K562 (cell line): Measurements from ENCODE around the gene PPIH. TPM values are rescaled to one million over a fixed set of nuclear protein-coding genes. Genes with fewer than 3 reads are reported as not detected.

ENCODE experiments used
- CSDE1 ChIP-seq, 2 experiments: fragments of 450-650 bp; IDR thresholded peaks; 2 replicates each; pipeline ENCODE4 v1.6.1; 2016; ENCODE audit warnings: mild to moderate bottlenecking in 1 of 2
- ETV5 ChIP-seq: sonication (generic); formaldehyde crosslinking; IDR thresholded peaks from 2 replicates; pipeline ENCODE4 v1.4.0; 2020; ENCODE audit warnings: low read depth, mild to moderate bottlenecking, missing genetic modification reagents
- GABPB1 ChIP-seq: sonication (generic); formaldehyde crosslinking; IDR thresholded peaks from 2 replicates; pipeline ENCODE4 v1.8.0; 2022; ENCODE audit warnings: mild to moderate bottlenecking, missing genetic modification reagents
- GABPB2 ChIP-seq: fragments of 250-450 bp; sonication (Bioruptor Pico); conservative IDR thresholded peaks from 2 replicates; pipeline ENCODE4 v1.5.1; 2021; ENCODE audit warnings: mild to moderate bottlenecking
- KAT2B ChIP-seq: IDR thresholded peaks from one replicate; pipeline ENCODE4 v1.6.1; 2012; ENCODE audit warnings: low read depth, mild to moderate bottlenecking, control low read depth, inconsistent platforms, low read length, moderate library complexity
- MAZ ChIP-seq, 2 experiments: fragments of 450-650 bp in 1 of 2; sonication (generic) in 1 of 2; formaldehyde crosslinking; IDR thresholded peaks in 1 of 2; conservative IDR thresholded peaks in 1 of 2; 2 replicates each; pipeline versions ENCODE4 v1.4.0 to v1.5.0; 2020; ENCODE audit warnings: mild to moderate bottlenecking in 1 of 2, missing genetic modification reagents in 1 of 2
- MEF2D ChIP-seq: conservative IDR thresholded peaks from 2 replicates; pipeline ENCODE4 v1.6.1; 2016; ENCODE audit warnings: low read depth, missing genetic modification characterization, missing compliant biosample characterization
- MTA2 ChIP-seq: fragments of 450-650 bp; IDR thresholded peaks from 2 replicates; pipeline ENCODE4 v1.6.1; 2016; ENCODE audit warnings: low read depth
- MXI1 ChIP-seq: IDR thresholded peaks from 2 replicates; pipeline ENCODE4 v1.6.1; 2011; ENCODE audit warnings: low read depth, mild to moderate bottlenecking, improper control_type of control experiment, low read length
- NEUROD1 ChIP-seq: fragments of 150-350 bp; IDR thresholded peaks from 2 replicates; pipeline ENCODE4 v1.6.1; 2014; ENCODE audit warnings: borderline replicate concordance, low read length, low read depth; ENCODE audit not compliant: partially characterized antibody
- POLR2A ChIP-seq: fragments of 450-650 bp; conservative IDR thresholded peaks from 2 replicates; pipeline ENCODE4 v1.6.1; 2016
- POLR2G ChIP-seq: fragments of 200-400 bp; formaldehyde crosslinking; IDR thresholded peaks from 2 replicates; pipeline ENCODE4 v1.6.1; 2017; ENCODE audit warnings: low read depth, mild to moderate bottlenecking, antibody characterized with exemption, low read length, moderate library complexity
- POU5F1 ChIP-seq: fragments of 150-350 bp; IDR thresholded peaks from 2 replicates; pipeline ENCODE4 v1.6.1; 2014; ENCODE audit warnings: borderline replicate concordance, low read length, low read depth, mild to moderate bottlenecking; ENCODE audit not compliant: partially characterized antibody
- RBFOX2 ChIP-seq: fragments of 200-400 bp; formaldehyde crosslinking; IDR thresholded peaks from 2 replicates; pipeline ENCODE4 v1.6.1; 2017; ENCODE audit warnings: low read depth, mild to moderate bottlenecking, low read length, moderate library complexity
- SIN3A ChIP-seq, 2 experiments: fragments of 150-350 bp in 1 of 2; IDR thresholded peaks; 2 replicates each; pipeline ENCODE4 v1.6.1; 2011 to 2016; ENCODE audit warnings: borderline replicate concordance in 2 of 2, low read depth in 2 of 2, low read length in 2 of 2, mild to moderate bottlenecking in 2 of 2, moderate library complexity in 2 of 2; ENCODE audit not compliant: control insufficient read depth in 1 of 2
- THRAP3 ChIP-seq: fragments of 450-650 bp; IDR thresholded peaks from 2 replicates; pipeline ENCODE4 v1.6.1; 2016; ENCODE audit warnings: mild to moderate bottlenecking, inconsistent platforms, borderline replicate concordance
- TSC22D4 ChIP-seq: fragments of 450-650 bp; IDR thresholded peaks from 2 replicates; pipeline ENCODE4 v1.6.1; 2016; ENCODE audit warnings: missing genetic modification characterization, missing biosample characterization, control low read depth
- ZNF146 ChIP-seq: IDR thresholded peaks from one replicate; pipeline ENCODE4 v1.6.1; 2018; ENCODE audit warnings: missing compliant biosample characterization; ENCODE audit not compliant: unreplicated experiment
- ZNF316 ChIP-seq: fragments of 450-650 bp; IDR thresholded peaks from 2 replicates; pipeline ENCODE4 v1.6.1; 2016
- ZNF668 ChIP-seq: fragments of 250-450 bp; sonication (Bioruptor Pico); IDR thresholded peaks from 2 replicates; pipeline ENCODE4 v1.8.0; 2022; ENCODE audit warnings: mild to moderate bottlenecking, inconsistent platforms
- ZNF764 ChIP-seq: fragments of 250-450 bp; sonication (Bioruptor Pico); IDR thresholded peaks from 2 replicates; pipeline ENCODE4 v1.4.0; 2020; ENCODE audit warnings: low read depth, mild to moderate bottlenecking, moderate library complexity
- polyA plus RNA-seq, 8 experiments: library from polyadenylated mRNA; depleted of rRNA in 4 of 8; stranded (reverse) in 5 of 8; unstranded in 3 of 8; fragments of >200 nt; fragmentation: Nextera tagmentation in 2 of 8; fragmentation: Illumina TruSeq in 1 of 8; extraction: Ambion mirVana in 2 of 8; extraction: Trizol in 1 of 8; gene quantifications; 2 replicates each; pipeline versions ENCODE4 v1.2.1 to v1.2.3, GENCODE V29; 2011 to 2014; ENCODE audit warnings: inconsistent platforms in 1 of 8, missing spikeins in 1 of 8
- total RNA-seq, 7 experiments: library from RNA; depleted of rRNA in 6 of 7; stranded (reverse); fragments of >200 nt in 6 of 7; fragmentation: Illumina TruSeq in 2 of 7; extraction: Trizol in 2 of 7; gene quantifications; 2 replicates each; pipeline versions ENCODE4 v1.2.1 to v1.2.3, GENCODE V29; 2011 to 2021; ENCODE audit warnings: low replicate concordance in 1 of 7
- TF ChIP-seq, protein P1 (sequence below): sonication (generic); formaldehyde crosslinking; IDR thresholded peaks from 2 replicates; pipeline ENCODE4 v1.8.1; 2023; ENCODE audit warnings: mild to moderate bottlenecking, missing genetic modification reagents
- TF ChIP-seq, protein P2 (sequence below): sonication (generic); formaldehyde crosslinking; IDR thresholded peaks from 2 replicates; pipeline ENCODE4 v1.8.0; 2023; ENCODE audit warnings: mild to moderate bottlenecking, missing genetic modification reagents
- TF ChIP-seq, protein P3 (sequence below): sonication (generic); IDR thresholded peaks from 2 replicates; pipeline ENCODE4 v1.6.1; 2016

The PPIH gene
- total and polyA plus RNA-seq, 9 of the 15 experiments (the other 6 are each of a cell fraction or from before 2014, with no cell fraction given): 197 to 470 (median 277) TPM

DNA sequence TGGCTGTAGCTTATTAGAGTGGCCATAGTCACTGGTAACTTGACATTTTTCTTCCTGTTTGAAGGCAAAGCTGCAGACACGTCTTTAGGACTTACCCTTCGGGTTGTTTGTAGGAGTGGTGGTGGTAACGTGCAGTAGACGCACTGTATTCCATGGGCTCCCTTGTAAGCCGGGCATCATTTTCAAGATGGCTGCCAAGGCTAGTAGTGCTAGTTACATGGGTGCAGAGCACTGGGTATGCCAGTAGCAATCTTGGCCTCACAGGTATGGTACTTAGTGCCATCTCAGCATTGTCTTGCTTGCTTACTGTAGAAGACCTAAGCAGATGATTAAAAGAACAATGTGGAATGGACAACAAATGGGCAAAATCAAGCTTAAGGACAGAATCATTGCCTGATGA, 25.9 kb downstream of the PPIH start (continued):
- TF ChIP-seq, protein P1, sequence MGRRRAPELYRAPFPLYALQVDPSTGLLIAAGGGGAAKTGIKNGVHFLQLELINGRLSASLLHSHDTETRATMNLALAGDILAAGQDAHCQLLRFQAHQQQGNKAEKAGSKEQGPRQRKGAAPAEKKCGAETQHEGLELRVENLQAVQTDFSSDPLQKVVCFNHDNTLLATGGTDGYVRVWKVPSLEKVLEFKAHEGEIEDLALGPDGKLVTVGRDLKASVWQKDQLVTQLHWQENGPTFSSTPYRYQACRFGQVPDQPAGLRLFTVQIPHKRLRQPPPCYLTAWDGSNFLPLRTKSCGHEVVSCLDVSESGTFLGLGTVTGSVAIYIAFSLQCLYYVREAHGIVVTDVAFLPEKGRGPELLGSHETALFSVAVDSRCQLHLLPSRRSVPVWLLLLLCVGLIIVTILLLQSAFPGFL (CRISPR knock-in tag): no peak
- TF ChIP-seq KAT2B (no peak), THRAP3 (0 out of 2 replicates have a peak, but pooled peaks have one; percentile 2), ETV5 (CRISPR knock-in tag) (0 out of 2 replicates have a peak, but pooled peaks have one; percentile 42), POLR2A (0 out of 2 replicates have a peak, but pooled peaks have one; percentile 13), TSC22D4 (tag) (no peak), NEUROD1 (no peak), MAZ (CRISPR knock-in tag; conservative IDR thresholded peaks at IDR 0.05 in 1 of 2, IDR thresholded peaks at IDR 0.05 in 1 of 2) (0 out of 4 replicates have a peak, but pooled peaks of 1 of the 2 experiments have one; percentile 23), ZNF316 (0 out of 2 replicates have a peak, but pooled peaks have one; percentile 51), ZNF764 (CRISPR knock-in tag) (no peak), CSDE1 (IDR thresholded peaks at IDR 0.05) (no peak), MXI1 (no peak), RBFOX2 (0 out of 2 replicates have a peak, but pooled peaks have one; percentile 32), ZNF146 (no peak), ZNF668 (CRISPR knock-in tag) (no peak), MTA2 (no peak), SIN3A (IDR thresholded peaks at IDR 0.05; ENCODE audit: borderline replicate concordance in 2 of 2, control insufficient read depth in 1 of 2, low read depth in 2 of 2, low read length in 2 of 2) (peak in 1 of 2 experiments; percentile 35; a peak in 2 of 4 replicates), MEF2D (no peak), GABPB1 (CRISPR knock-in tag) (no peak), GABPB2 (CRISPR knock-in tag) (no peak), POLR2G (no peak), POU5F1 (no peak)
- TF ChIP-seq, protein P2, sequence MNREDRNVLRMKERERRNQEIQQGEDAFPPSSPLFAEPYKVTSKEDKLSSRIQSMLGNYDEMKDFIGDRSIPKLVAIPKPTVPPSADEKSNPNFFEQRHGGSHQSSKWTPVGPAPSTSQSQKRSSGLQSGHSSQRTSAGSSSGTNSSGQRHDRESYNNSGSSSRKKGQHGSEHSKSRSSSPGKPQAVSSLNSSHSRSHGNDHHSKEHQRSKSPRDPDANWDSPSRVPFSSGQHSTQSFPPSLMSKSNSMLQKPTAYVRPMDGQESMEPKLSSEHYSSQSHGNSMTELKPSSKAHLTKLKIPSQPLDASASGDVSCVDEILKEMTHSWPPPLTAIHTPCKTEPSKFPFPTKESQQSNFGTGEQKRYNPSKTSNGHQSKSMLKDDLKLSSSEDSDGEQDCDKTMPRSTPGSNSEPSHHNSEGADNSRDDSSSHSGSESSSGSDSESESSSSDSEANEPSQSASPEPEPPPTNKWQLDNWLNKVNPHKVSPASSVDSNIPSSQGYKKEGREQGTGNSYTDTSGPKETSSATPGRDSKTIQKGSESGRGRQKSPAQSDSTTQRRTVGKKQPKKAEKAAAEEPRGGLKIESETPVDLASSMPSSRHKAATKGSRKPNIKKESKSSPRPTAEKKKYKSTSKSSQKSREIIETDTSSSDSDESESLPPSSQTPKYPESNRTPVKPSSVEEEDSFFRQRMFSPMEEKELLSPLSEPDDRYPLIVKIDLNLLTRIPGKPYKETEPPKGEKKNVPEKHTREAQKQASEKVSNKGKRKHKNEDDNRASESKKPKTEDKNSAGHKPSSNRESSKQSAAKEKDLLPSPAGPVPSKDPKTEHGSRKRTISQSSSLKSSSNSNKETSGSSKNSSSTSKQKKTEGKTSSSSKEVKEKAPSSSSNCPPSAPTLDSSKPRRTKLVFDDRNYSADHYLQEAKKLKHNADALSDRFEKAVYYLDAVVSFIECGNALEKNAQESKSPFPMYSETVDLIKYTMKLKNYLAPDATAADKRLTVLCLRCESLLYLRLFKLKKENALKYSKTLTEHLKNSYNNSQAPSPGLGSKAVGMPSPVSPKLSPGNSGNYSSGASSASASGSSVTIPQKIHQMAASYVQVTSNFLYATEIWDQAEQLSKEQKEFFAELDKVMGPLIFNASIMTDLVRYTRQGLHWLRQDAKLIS (CRISPR knock-in tag): 0 out of 2 replicates have a peak, but pooled peaks have one; percentile 23
- TF ChIP-seq, protein P3, sequence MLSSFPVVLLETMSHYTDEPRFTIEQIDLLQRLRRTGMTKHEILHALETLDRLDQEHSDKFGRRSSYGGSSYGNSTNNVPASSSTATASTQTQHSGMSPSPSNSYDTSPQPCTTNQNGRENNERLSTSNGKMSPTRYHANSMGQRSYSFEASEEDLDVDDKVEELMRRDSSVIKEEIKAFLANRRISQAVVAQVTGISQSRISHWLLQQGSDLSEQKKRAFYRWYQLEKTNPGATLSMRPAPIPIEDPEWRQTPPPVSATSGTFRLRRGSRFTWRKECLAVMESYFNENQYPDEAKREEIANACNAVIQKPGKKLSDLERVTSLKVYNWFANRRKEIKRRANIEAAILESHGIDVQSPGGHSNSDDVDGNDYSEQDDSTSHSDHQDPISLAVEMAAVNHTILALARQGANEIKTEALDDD: peak; percentile 77
